HEK293T (cell line): ENCODE measurements around the gene YOD1.

Experiments
- ARNT ChIP-seq: fragments of 450-650 bp; IDR thresholded peaks from 2 replicates; pipeline ENCODE4 v1.6.1; 2017; ENCODE audit warnings: mild to moderate bottlenecking
- BHLHE40 ChIP-seq: fragments of 450-650 bp; IDR thresholded peaks from 2 replicates; pipeline ENCODE4 v1.6.1; 2016; ENCODE audit warnings: mild to moderate bottlenecking, moderate library complexity, borderline replicate concordance
- ELF4 ChIP-seq: fragments of 450-650 bp; IDR thresholded peaks from 2 replicates; pipeline ENCODE4 v1.6.1; 2017; ENCODE audit warnings: antibody characterized with exemption
- FOXA1 ChIP-seq: fragments of 450-650 bp; IDR thresholded peaks from 2 replicates; pipeline ENCODE4 v1.6.1; 2016; ENCODE audit warnings: mild to moderate bottlenecking
- FOXK2 ChIP-seq: fragments of 450-650 bp; IDR thresholded peaks from 2 replicates; pipeline ENCODE4 v1.6.1; 2016; ENCODE audit warnings: mild to moderate bottlenecking
- FOXM1 ChIP-seq: fragments of 450-650 bp; IDR thresholded peaks from 2 replicates; pipeline ENCODE4 v1.6.1; 2017; ENCODE audit warnings: mild to moderate bottlenecking, borderline replicate concordance
- HDGF ChIP-seq: fragments of 450-650 bp; IDR thresholded peaks from 2 replicates; pipeline ENCODE4 v1.6.1; 2017; ENCODE audit warnings: antibody characterized with exemption, borderline replicate concordance
- NFRKB ChIP-seq: fragments of 450-650 bp; IDR thresholded peaks from 2 replicates; pipeline ENCODE4 v1.6.1; 2016; ENCODE audit warnings: mild to moderate bottlenecking, moderate library complexity
- SP1 ChIP-seq: fragments of 450-650 bp; IDR thresholded peaks from 2 replicates; pipeline ENCODE4 v1.6.1; 2017
- SUZ12 ChIP-seq: fragments of 450-650 bp; IDR thresholded peaks from 2 replicates; pipeline ENCODE4 v1.6.1; 2016; ENCODE audit warnings: mild to moderate bottlenecking
- TARDBP ChIP-seq: fragments of 450-650 bp; IDR thresholded peaks from 2 replicates; pipeline ENCODE4 v1.6.1; 2016
- ZNF384 ChIP-seq: fragments of 450-650 bp; IDR thresholded peaks from 2 replicates; pipeline ENCODE4 v1.6.1; 2016

DNA sequence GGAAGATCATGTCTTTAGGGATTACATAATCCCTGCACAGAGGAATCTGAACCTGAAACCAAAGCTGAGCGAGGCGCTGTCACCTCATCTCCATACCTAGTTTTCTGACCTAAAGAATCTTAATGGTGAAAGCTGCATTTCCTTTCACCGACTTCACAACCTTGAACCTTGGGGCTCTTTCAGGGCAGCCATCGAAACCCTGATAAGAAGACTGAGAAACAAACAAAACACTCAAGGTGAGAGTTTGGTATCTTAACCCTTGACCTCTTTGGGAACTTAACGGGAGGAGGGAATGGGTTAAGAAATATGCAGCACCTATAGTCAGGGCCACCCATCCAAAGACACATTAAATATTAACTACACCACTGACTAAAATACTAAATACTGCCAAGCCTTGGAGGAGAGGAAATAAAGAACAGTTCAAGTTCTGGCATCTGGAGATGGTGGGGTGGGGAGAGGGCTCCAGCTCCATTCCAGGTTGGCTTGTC, 20.4 kb downstream of the YOD1 start:
- TF ChIP-seq SP1 (no peak), FOXK2 (no peak), FOXA1 (no peak), BHLHE40 (no peak), ARNT (no peak), NFRKB (no peak), FOXM1 (no peak), ELF4 (no peak), SUZ12 (no peak), TARDBP (no peak), ZNF384 (no peak), HDGF (no peak)
